Activated effector memory CD4-positive, alpha-beta T cell treated with Interleukin-2 at 50 U/mL for 16 hours (primary cell): ENCODE data around the gene ANKRD13A.
"Not testable (repeated sequence)": the region's sequence is repeated elsewhere in the genome, so short reads cannot be mapped to it uniquely, and the experiment has no call there.

Experiments used
- DNase-seq: peaks from one replicate; pipeline ENCODE4 v3.0.0-alpha.2; 2020

Gene ANKRD13A

GRCh38 chr12:110010853-110011723 lies 11.9 kb downstream of the ANKRD13A start:
- DNase-seq, result no peak

GRCh38 chr12:110012137-110012536 lies 12.9 kb downstream of the ANKRD13A start:
- no peak for DNase-seq

GRCh38 chr12:110012659-110013058 lies 13.4 kb downstream of the ANKRD13A start:
- no peak for DNase-seq

- DNase-seq, result no peak
These were observed 15.9 kb downstream of the ANKRD13A start for GRCh38 chr12:110015132-110015531.

GRCh38 chr12:110020956-110021355 lies 21.7 kb downstream of the ANKRD13A start:
- DNase-seq, result no peak

GRCh38 chr12:110023059-110023980 lies 24.1 kb downstream of the ANKRD13A start:
- DNase-seq, result no peak

- DNase-seq, result no peak
These were observed 24.8 kb downstream of the ANKRD13A start for GRCh38 chr12:110024051-110024450.

- no peak for DNase-seq
These were observed 29.1 kb downstream of the ANKRD13A start for GRCh38 chr12:110028323-110028722.

GRCh38 chr12:110029290-110029815 lies 30.1 kb downstream of the ANKRD13A start:
- DNase-seq, result no peak

GRCh38 chr12:110033888-110034287 lies 34.7 kb downstream of the ANKRD13A start:
- no peak for DNase-seq

- DNase-seq, result no peak
These were observed 36.4 kb downstream of the ANKRD13A start for GRCh38 chr12:110035534-110036104.

- DNase-seq, result no peak
These were observed 38.1 kb downstream of the ANKRD13A start for GRCh38 chr12:110037315-110037714.

- no peak for DNase-seq
These were observed 39.5 kb downstream of the ANKRD13A start for GRCh38 chr12:110038741-110039084.

GRCh38 chr12:110039085-110039807 lies 40.0 kb downstream of the ANKRD13A start:
- DNase-seq, result peak; percentile 14

GRCh38 chr12:110042264-110042663 lies 43.0 kb downstream of the ANKRD13A start:
- no peak for DNase-seq

GRCh38 chr12:110046451-110047187 lies 47.4 kb downstream of the ANKRD13A start:
- DNase-seq, result no peak

- no peak for DNase-seq
These were observed 48.2 kb downstream of the ANKRD13A start for GRCh38 chr12:110047297-110047940.

- peak; percentile 86 for DNase-seq
These were observed 49.2 kb downstream of the ANKRD13A start, which contains the start of gene C12orf76 for GRCh38 chr12:110048242-110049027. Gene C12orf76 (minus strand): TSS chr12:110048522. CDS start chr12:110048495, 27 bp downstream.

- not testable (repeated sequence) for DNase-seq
These were observed 49.8 kb downstream of the ANKRD13A start for GRCh38 chr12:110049034-110049433.

GRCh38 chr12:110049666-110050065 lies 50.4 kb downstream of the ANKRD13A start:
- not testable (repeated sequence) for DNase-seq
